GM12891 (cell line): ENCODE measurements around the gene ELOVL5.
A peak's percentile ranks its signal among the peaks of the same experiment; 100 is the strongest.

Experiments used
- DNase-seq: peaks from one replicate; pipeline ENCODE4 v3.0.0; 2011; ENCODE audit warnings: low spot score; ENCODE audit not compliant: insufficient read length
- FAIRE-seq: peaks from 2 replicates; lab custom pipeline; 2011; peaks lifted over from hg19 to GRCh38; lab: Jason Lieb, UNC
- PAX5 ChIP-seq: IDR thresholded peaks from 2 replicates; pipeline ENCODE4 v1.6.1; 2011; ENCODE audit warnings: low read length, moderate library complexity, mild to moderate bottlenecking; ENCODE audit not compliant: insufficient read depth, severe bottlenecking
- POLR2A ChIP-seq: IDR thresholded peaks from 2 replicates; pipeline ENCODE4 v1.6.1; 2011; ENCODE audit warnings: low read depth, low read length, control low read depth
- POLR2AphosphoS5 ChIP-seq: IDR thresholded peaks from 2 replicates; pipeline ENCODE4 v1.6.1; 2011; ENCODE audit warnings: low read depth, low read length, control low read depth
- POU2F2 ChIP-seq: IDR thresholded peaks from 2 replicates; pipeline ENCODE4 v1.6.1; 2011; ENCODE audit warnings: low read depth, mild to moderate bottlenecking, control low read depth, low read length, moderate library complexity
- SPI1 ChIP-seq: IDR thresholded peaks from 2 replicates; pipeline ENCODE4 v1.6.1; 2011; ENCODE audit warnings: low read depth, low read length, control low read depth
- TAF1 ChIP-seq: IDR thresholded peaks from 2 replicates; pipeline ENCODE4 v1.6.1; 2011; ENCODE audit warnings: low read depth, low read length, control low read depth

The ELOVL5 gene

DNA sequence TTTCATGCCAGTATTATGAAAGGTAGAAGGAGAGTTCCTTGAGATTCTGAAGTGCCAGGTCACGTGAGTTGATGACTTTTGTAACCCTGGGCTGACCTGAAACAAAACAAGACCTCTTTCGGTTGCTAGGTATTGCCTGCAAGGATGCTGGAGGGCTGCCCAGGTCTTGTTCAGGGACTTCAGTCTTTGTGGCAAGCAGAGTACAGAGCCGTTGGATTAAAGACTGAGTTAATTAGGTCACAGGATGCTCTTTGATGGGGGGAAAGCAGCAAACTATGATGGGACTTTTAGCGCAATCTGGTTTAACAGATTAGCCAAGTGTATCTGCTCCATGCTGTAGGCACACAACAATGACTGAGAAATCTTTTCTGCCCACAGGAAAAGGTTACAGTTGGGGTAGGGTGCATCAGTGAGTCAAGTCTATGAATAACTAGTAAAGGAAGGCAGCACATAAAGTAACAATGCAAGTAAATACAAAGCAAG is 12.8 kb upstream of the ELOVL5 start:
- DNase-seq, result no peak
- peak; percentile 63 for FAIRE-seq

DNA sequence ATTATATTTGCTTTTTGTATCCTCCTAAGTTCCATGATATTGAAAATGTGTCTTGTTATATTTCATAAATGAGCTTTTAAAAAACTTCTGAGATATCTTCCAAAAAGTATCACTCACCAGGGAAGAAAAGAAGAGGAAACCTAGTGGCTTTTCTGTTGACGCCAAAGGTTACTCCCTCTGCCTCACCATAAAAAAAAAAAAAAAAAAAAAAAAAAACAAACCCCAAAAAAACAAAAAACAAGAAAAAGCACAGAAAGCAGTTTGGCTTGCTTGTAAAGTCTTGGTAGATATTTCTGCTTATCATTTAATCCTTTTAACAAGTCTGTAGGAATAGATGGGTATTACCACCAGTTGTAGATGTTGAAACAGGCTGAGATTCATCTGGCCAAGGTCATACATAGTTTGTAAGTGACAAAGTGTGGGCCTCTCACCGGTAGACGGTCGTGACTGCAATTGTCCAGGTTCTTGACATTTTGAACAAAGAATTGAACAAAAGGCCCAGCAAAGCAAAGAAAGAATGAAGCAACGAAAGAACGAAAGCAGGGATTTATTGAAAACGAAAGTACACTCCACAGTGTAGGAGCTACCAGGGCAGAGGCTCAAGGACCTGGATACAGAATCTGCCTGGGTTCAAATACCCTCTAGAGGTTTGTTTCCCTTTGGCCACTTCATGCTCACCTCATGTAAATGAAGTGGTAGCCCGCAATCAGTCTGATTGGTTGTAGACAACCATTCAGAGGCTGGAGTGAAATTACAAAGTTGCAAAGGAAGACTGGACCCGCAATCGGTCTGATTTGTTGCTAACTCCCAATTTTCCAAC is 11.6 kb upstream of the ELOVL5 start:
- TF ChIP-seq SPI1, result no peak
- no peak for TF ChIP-seq POLR2AphosphoS5
- DNase-seq, result no peak
- FAIRE-seq, result no peak

More for the DNA sequence above, 12.8 kb upstream of the ELOVL5 start:
- TF ChIP-seq PAX5, result no peak
- TF ChIP-seq POLR2AphosphoS5, result no peak
- TF ChIP-seq SPI1, result no peak
- TF ChIP-seq POU2F2, result no peak
- TF ChIP-seq TAF1, result no peak
- no peak for TF ChIP-seq POLR2A

- no peak for DNase-seq
- FAIRE-seq, result no peak
These were observed 11.0 kb upstream of the ELOVL5 start for GRCh38 chr6:53359843-53360092.

DNA sequence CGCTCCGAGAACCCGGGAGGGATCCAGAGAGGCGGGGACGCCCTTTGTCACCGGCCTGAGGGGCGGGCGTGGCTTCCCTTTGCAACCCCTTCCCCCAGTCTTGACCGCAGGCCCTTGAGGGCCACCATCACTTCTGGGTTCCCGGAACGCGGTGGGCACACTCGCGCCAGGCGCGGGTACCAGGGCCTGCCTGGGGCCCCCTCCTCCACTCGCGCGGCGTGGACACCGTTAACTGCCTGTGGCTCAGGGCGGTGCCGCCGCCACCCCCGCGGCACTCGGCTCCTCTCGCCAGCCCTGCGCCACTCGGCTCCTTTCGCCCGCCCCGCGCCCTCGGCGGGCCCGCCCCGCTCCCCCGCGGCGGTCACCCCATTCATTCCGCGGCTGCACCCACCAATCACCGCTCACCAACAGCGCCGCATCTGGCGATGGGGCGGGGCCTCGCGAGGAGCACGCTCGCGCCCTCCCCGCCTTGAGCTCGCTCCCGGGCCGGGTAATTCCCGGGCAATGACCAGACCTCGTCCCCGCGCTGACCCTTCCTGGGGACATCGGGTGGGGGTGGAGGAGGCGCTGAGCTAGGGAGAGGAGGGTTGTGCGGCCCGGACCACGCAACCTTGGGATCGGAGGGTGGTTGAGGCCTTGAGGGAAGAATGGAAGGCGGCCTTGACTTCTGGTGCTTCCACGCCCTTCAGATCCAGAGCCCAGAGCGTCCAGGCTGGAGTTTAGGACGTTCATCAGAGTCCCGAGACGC is 10.5 kb upstream of the ELOVL5 start:
- FAIRE-seq (peak; percentile 96), DNase-seq (peak; percentile 91)
- TF ChIP-seq TAF1, result no peak
- TF ChIP-seq POLR2AphosphoS5, result no peak
- no peak; the same call in 1 of the 2 replicates for TF ChIP-seq POU2F2
- TF ChIP-seq PAX5, result no peak
- TF ChIP-seq SPI1, result no peak
- TF ChIP-seq POLR2A, result no peak

More at GRCh38 chr6:53359843-53360092, 11.0 kb upstream of the ELOVL5 start:
- no peak for TF ChIP-seq POU2F2
- TF ChIP-seq PAX5, result no peak
- TF ChIP-seq SPI1, result no peak
- no peak for TF ChIP-seq POLR2A
- no peak for TF ChIP-seq TAF1
- no peak for TF ChIP-seq POLR2AphosphoS5

DNA sequence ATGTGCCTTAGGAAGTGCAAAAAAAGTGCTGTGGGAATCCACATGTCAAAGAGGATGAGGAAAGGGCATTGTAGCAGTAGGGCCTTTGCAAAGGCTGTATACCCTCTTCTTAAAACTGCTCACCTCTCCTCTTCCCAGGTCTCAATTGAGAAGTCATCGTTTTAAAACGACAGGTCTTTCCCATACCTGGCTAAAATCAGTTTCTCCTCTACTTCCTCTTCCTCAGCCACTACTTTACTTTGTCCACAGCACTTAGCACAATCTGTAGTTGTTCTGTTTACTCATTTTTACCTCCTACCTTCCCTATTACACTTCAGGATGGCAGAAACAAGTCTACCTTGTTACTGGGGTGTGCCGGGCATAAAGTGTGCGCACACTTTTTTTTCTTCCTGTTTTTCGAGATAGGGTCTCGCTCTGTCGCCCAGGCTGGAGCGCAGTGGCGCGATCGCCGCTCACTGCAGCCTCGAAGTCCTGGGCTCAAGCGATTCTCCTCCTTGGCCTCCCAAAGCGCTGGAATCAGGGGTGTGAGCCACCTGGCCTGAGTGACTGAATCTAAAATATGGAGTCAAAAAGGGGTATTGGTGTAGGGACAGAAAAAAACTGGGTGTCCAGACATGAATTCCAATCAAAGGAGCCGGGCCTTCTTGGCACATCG is 9.8 kb upstream of the ELOVL5 start:
- no peak for DNase-seq

GRCh38 chr6:53357576-53358360 is 9.0 kb upstream of the ELOVL5 start:
- FAIRE-seq (no peak), DNase-seq (no peak)
- TF ChIP-seq POLR2AphosphoS5, result no peak

More for the DNA sequence above, 9.8 kb upstream of the ELOVL5 start:
- FAIRE-seq, result peak; percentile 9
- TF ChIP-seq SPI1 (peak; percentile 35; the same call in 1 of the 2 replicates), PAX5 (no peak), POLR2AphosphoS5 (no peak)

- DNase-seq, result no peak
- TF ChIP-seq POU2F2, result no peak
- no peak for TF ChIP-seq POLR2A
- no peak for TF ChIP-seq POLR2AphosphoS5
- TF ChIP-seq SPI1, result no peak
- TF ChIP-seq PAX5, result no peak
- no peak for TF ChIP-seq TAF1
- FAIRE-seq, result no peak
These were observed 4.9 kb upstream of the ELOVL5 start for GRCh38 chr6:53353624-53354023.

GRCh38 chr6:53352360-53352759 is 3.6 kb upstream of the ELOVL5 start:
- TF ChIP-seq POU2F2, result no peak
- no peak for TF ChIP-seq POLR2A
- TF ChIP-seq TAF1, result no peak
- no peak for TF ChIP-seq PAX5
- no peak for TF ChIP-seq SPI1
- no peak for TF ChIP-seq POLR2AphosphoS5
- DNase-seq (no peak), FAIRE-seq (no peak)

DNA sequence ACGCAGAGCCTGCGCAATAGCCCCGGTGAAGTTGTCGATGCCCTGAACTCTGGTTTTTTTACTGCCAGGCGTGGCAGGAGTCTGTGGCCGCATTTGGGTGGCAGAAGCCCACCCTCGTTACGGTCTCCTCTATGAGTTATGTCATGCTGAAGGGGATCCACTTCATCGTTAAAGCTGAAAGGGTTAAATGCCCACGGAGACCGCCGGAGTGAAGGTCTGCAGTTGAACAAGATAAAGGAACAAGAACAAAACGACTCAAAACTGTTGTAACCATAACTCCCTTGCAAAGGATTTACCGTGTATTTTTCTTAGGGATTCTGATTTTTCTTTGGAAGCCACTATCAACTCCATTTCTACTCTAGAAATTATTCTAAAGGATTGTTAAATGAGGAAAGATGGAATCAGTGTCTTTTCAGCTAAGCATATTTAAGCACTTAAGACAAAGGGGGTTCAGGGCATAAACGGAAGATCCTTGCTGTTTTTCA is 501 bp upstream of the ELOVL5 start:
- DNase-seq (no peak), FAIRE-seq (no peak)
- TF ChIP-seq POLR2A (no peak), PAX5 (no peak), TAF1 (no peak), POU2F2 (no peak), POLR2AphosphoS5 (no peak), SPI1 (no peak)
